ENCODE results near the gene SMCHD1. TPM values are rescaled to one million over a fixed set of nuclear protein-coding genes. Genes with fewer than 3 reads are reported as not detected.

Gene SMCHD1
- total and polyA plus RNA-seq, 2 donors: 26.6 to 87.8 TPM

GRCh38 chr18:2692508-2692907, 37.0 kb downstream of the SMCHD1 start:
- peaks cover 23 to 63% of the 10 kb centered on the region in 2 donors for H3K36me3 ChIP-seq (ENCODE audit: control insufficient read depth in 2 of 2, insufficient read depth in 2 of 2, low read length in 1 of 2)
- no peaks in the 10 kb centered on the region for H3K9me3 ChIP-seq (ENCODE audit: control insufficient read depth in 2 of 2, insufficient read depth in 1 of 2, low read length in 1 of 2)
- no peaks in the 10 kb centered on the region for H3K27me3 ChIP-seq (ENCODE audit: control insufficient read depth in 2 of 2, insufficient read depth in 1 of 2, low read length in 1 of 2)
- H3K4me3 ChIP-seq (ENCODE audit: low read length in 2 of 2): no peak overlapping the region
- DNase-seq (ENCODE audit: low read depth in 6 of 9, low spot score in 9 of 9): no peak
- no peaks in the 10 kb centered on the region for H3K4me1 ChIP-seq (ENCODE audit: control insufficient read depth in 2 of 2, insufficient read depth in 2 of 2, low read length in 2 of 2)
- H3K27ac ChIP-seq (ENCODE audit: low read depth in 1 of 2, low read length in 1 of 2): no peak overlapping the region
- WGBS: 97% methylated on average over 3 of the region's 3 CpGs

- Histone ChIP-seq H3K4me3 (ENCODE audit: low read length in 2 of 2) (no peak overlapping the region), H3K36me3 (ENCODE audit: control insufficient read depth in 2 of 2, insufficient read depth in 2 of 2, low read length in 1 of 2) (peaks cover 21 to 60% of the 10 kb centered on the region in 2 donors), H3K27ac (ENCODE audit: low read depth in 1 of 2, low read length in 1 of 2) (no peak overlapping the region), H3K4me1 (ENCODE audit: control insufficient read depth in 2 of 2, insufficient read depth in 2 of 2, low read length in 2 of 2) (no peaks in the 10 kb centered on the region), H3K9me3 (ENCODE audit: control insufficient read depth in 2 of 2, insufficient read depth in 1 of 2, low read length in 1 of 2) (no peaks in the 10 kb centered on the region), H3K27me3 (ENCODE audit: control insufficient read depth in 2 of 2, insufficient read depth in 1 of 2, low read length in 1 of 2) (no peaks in the 10 kb centered on the region)
- 89% methylated on average over 4 of the region's 4 CpGs for WGBS
- no peak for DNase-seq (ENCODE audit: low read depth in 6 of 9, low spot score in 9 of 9)
Measured at GRCh38 chr18:2697184-2697583, 41.7 kb downstream of the SMCHD1 start.

GRCh38 chr18:2699001-2699400, 43.5 kb downstream of the SMCHD1 start:
- WGBS: 64% methylated on average over 3 of the region's 3 CpGs

GRCh38 chr18:2704541-2704940, 49.0 kb downstream of the SMCHD1 start:
- H3K36me3 ChIP-seq (ENCODE audit: control insufficient read depth in 2 of 2, insufficient read depth in 2 of 2, low read length in 1 of 2): peaks cover 14 to 71% of the 10 kb centered on the region in 2 donors
- no peaks in the 10 kb centered on the region for H3K4me1 ChIP-seq (ENCODE audit: control insufficient read depth in 2 of 2, insufficient read depth in 2 of 2, low read length in 2 of 2)
- DNase-seq (ENCODE audit: low read depth in 6 of 9, low spot score in 9 of 9): no peak
- no peak overlapping the region for H3K4me3 ChIP-seq (ENCODE audit: low read length in 2 of 2)
- 98% methylated on average over 2 of the region's 2 CpGs for WGBS
- no peaks in the 10 kb centered on the region for H3K9me3 ChIP-seq (ENCODE audit: control insufficient read depth in 2 of 2, insufficient read depth in 1 of 2, low read length in 1 of 2)
- H3K27me3 ChIP-seq (ENCODE audit: control insufficient read depth in 2 of 2, insufficient read depth in 1 of 2, low read length in 1 of 2): no peaks in the 10 kb centered on the region
- H3K27ac ChIP-seq (ENCODE audit: low read depth in 1 of 2, low read length in 1 of 2): no peak overlapping the region

More at GRCh38 chr18:2699001-2699400, 43.5 kb downstream of the SMCHD1 start:
- Histone ChIP-seq H3K4me3 (ENCODE audit: low read length in 2 of 2) (no peak overlapping the region), H3K27me3 (ENCODE audit: control insufficient read depth in 2 of 2, insufficient read depth in 1 of 2, low read length in 1 of 2) (no peaks in the 10 kb centered on the region), H3K4me1 (ENCODE audit: control insufficient read depth in 2 of 2, insufficient read depth in 2 of 2, low read length in 2 of 2) (no peaks in the 10 kb centered on the region), H3K36me3 (ENCODE audit: control insufficient read depth in 2 of 2, insufficient read depth in 2 of 2, low read length in 1 of 2) (peaks cover 13 to 67% of the 10 kb centered on the region in 2 donors), H3K9me3 (ENCODE audit: control insufficient read depth in 2 of 2, insufficient read depth in 1 of 2, low read length in 1 of 2) (no peaks in the 10 kb centered on the region), H3K27ac (ENCODE audit: low read depth in 1 of 2, low read length in 1 of 2) (no peak overlapping the region)
- DNase-seq (ENCODE audit: low read depth in 6 of 9, low spot score in 9 of 9): no peak

- no peaks in the 10 kb centered on the region for H3K27me3 ChIP-seq (ENCODE audit: control insufficient read depth in 2 of 2, insufficient read depth in 1 of 2, low read length in 1 of 2)
- DNase-seq (ENCODE audit: low read depth in 6 of 9, low spot score in 9 of 9): no peak
- no peaks in the 10 kb centered on the region for H3K9me3 ChIP-seq (ENCODE audit: control insufficient read depth in 2 of 2, insufficient read depth in 1 of 2, low read length in 1 of 2)
- H3K4me3 ChIP-seq (ENCODE audit: low read length in 2 of 2): no peak overlapping the region
- H3K36me3 ChIP-seq (ENCODE audit: control insufficient read depth in 2 of 2, insufficient read depth in 2 of 2, low read length in 1 of 2): peaks cover 22 to 71% of the 10 kb centered on the region in 2 donors
- H3K4me1 ChIP-seq (ENCODE audit: control insufficient read depth in 2 of 2, insufficient read depth in 2 of 2, low read length in 2 of 2): no peaks in the 10 kb centered on the region
- WGBS: 95% methylated on average over 6 of the region's 6 CpGs
- no peak overlapping the region for H3K27ac ChIP-seq (ENCODE audit: low read depth in 1 of 2, low read length in 1 of 2)
Measured at GRCh38 chr18:2706903-2707302, 51.4 kb downstream of the SMCHD1 start.

GRCh38 chr18:2707551-2708168, 52.1 kb downstream of the SMCHD1 start:
- H3K4me3 ChIP-seq (ENCODE audit: low read length in 2 of 2): no peak overlapping the region
- H3K9me3 ChIP-seq (ENCODE audit: control insufficient read depth in 2 of 2, insufficient read depth in 1 of 2, low read length in 1 of 2): no peaks in the 10 kb centered on the region
- 94% methylated on average over 2 of the region's 2 CpGs for WGBS
- no peaks in the 10 kb centered on the region for H3K4me1 ChIP-seq (ENCODE audit: control insufficient read depth in 2 of 2, insufficient read depth in 2 of 2, low read length in 2 of 2)
- no peak for DNase-seq (ENCODE audit: low read depth in 6 of 9, low spot score in 9 of 9)
- H3K27ac ChIP-seq (ENCODE audit: low read depth in 1 of 2, low read length in 1 of 2): no peak overlapping the region
- no peaks in the 10 kb centered on the region for H3K27me3 ChIP-seq (ENCODE audit: control insufficient read depth in 2 of 2, insufficient read depth in 1 of 2, low read length in 1 of 2)
- H3K36me3 ChIP-seq (ENCODE audit: control insufficient read depth in 2 of 2, insufficient read depth in 2 of 2, low read length in 1 of 2): peaks cover 27 to 70% of the 10 kb centered on the region in 2 donors

GRCh38 chr18:2709316-2709715, 53.8 kb downstream of the SMCHD1 start:
- WGBS: 72% methylated on average over 4 of the region's 4 CpGs

GRCh38 chr18:2714140-2714539, 58.6 kb downstream of the SMCHD1 start:
- peaks cover 47 to 80% of the 10 kb centered on the region in 2 donors for H3K36me3 ChIP-seq (ENCODE audit: control insufficient read depth in 2 of 2, insufficient read depth in 2 of 2, low read length in 1 of 2)
- no peak for DNase-seq (ENCODE audit: low read depth in 6 of 9, low spot score in 9 of 9)
- H3K4me3 ChIP-seq (ENCODE audit: low read length in 2 of 2): no peak overlapping the region
- H3K4me1 ChIP-seq (ENCODE audit: control insufficient read depth in 2 of 2, insufficient read depth in 2 of 2, low read length in 2 of 2): no peaks in the 10 kb centered on the region
- no peaks in the 10 kb centered on the region for H3K9me3 ChIP-seq (ENCODE audit: control insufficient read depth in 2 of 2, insufficient read depth in 1 of 2, low read length in 1 of 2)
- H3K27ac ChIP-seq (ENCODE audit: low read depth in 1 of 2, low read length in 1 of 2): no peak overlapping the region
- H3K27me3 ChIP-seq (ENCODE audit: control insufficient read depth in 2 of 2, insufficient read depth in 1 of 2, low read length in 1 of 2): no peaks in the 10 kb centered on the region

More at GRCh38 chr18:2709316-2709715, 53.8 kb downstream of the SMCHD1 start:
- H3K36me3 ChIP-seq (ENCODE audit: control insufficient read depth in 2 of 2, insufficient read depth in 2 of 2, low read length in 1 of 2): peaks cover 32 to 68% of the 10 kb centered on the region in 2 donors
- H3K27ac ChIP-seq (ENCODE audit: low read depth in 1 of 2, low read length in 1 of 2): no peak overlapping the region
- no peak overlapping the region for H3K4me3 ChIP-seq (ENCODE audit: low read length in 2 of 2)
- no peaks in the 10 kb centered on the region for H3K27me3 ChIP-seq (ENCODE audit: control insufficient read depth in 2 of 2, insufficient read depth in 1 of 2, low read length in 1 of 2)
- no peaks in the 10 kb centered on the region for H3K9me3 ChIP-seq (ENCODE audit: control insufficient read depth in 2 of 2, insufficient read depth in 1 of 2, low read length in 1 of 2)
- no peak for DNase-seq (ENCODE audit: low read depth in 6 of 9, low spot score in 9 of 9)
- H3K4me1 ChIP-seq (ENCODE audit: control insufficient read depth in 2 of 2, insufficient read depth in 2 of 2, low read length in 2 of 2): no peaks in the 10 kb centered on the region

- Histone ChIP-seq H3K36me3 (ENCODE audit: control insufficient read depth in 2 of 2, insufficient read depth in 2 of 2, low read length in 1 of 2) (peaks cover 55 to 77% of the 10 kb centered on the region in 2 donors), H3K27me3 (ENCODE audit: control insufficient read depth in 2 of 2, insufficient read depth in 1 of 2, low read length in 1 of 2) (no peaks in the 10 kb centered on the region), H3K4me3 (ENCODE audit: low read length in 2 of 2) (no peak overlapping the region), H3K4me1 (ENCODE audit: control insufficient read depth in 2 of 2, insufficient read depth in 2 of 2, low read length in 2 of 2) (no peaks in the 10 kb centered on the region), H3K9me3 (ENCODE audit: control insufficient read depth in 2 of 2, insufficient read depth in 1 of 2, low read length in 1 of 2) (no peaks in the 10 kb centered on the region), H3K27ac (ENCODE audit: low read depth in 1 of 2, low read length in 1 of 2) (no peak overlapping the region)
- WGBS: 100% methylated on average over 3 of the region's 3 CpGs
- no peak for DNase-seq (ENCODE audit: low read depth in 6 of 9, low spot score in 9 of 9)
Measured at GRCh38 chr18:2715990-2716389, 60.5 kb downstream of the SMCHD1 start.
